PC-3 (cell line): ENCODE data around the gene WNK1. TPM values are rescaled to one million over a fixed set of nuclear protein-coding genes. Genes with fewer than 3 reads are reported as not detected.

Experiments used
- ATAC-seq: fragments of 200-7000 bp; cut with Tn5 transposase; 2 replicates; pipeline ENCODE4 v1.9.1; 2020; ENCODE audit warnings: mild to moderate bottlenecking, moderate library complexity
- BruUV-seq: library from RNA; stranded (reverse); fragments of 400-500 nt; replicated peaks from 2 replicates; lab custom pipeline; 2021; lab: Mats Ljungman, UMichigan
- CTCF ChIA-PET: fragments of 300-600 bp; sonication (Branson Sonifier 250); formaldehyde crosslinking; loops from one replicate; lab custom pipeline; 2022; ENCODE audit warnings: antibody characterized with exemption; lab: Charles Lee
- POLR2A ChIA-PET: fragments of 300-600 bp; sonication (Branson Sonifier 250); formaldehyde crosslinking; loops from one replicate; lab custom pipeline; 2022; ENCODE audit warnings: antibody characterized with exemption; ENCODE audit not compliant: unreplicated experiment; lab: Charles Lee
- DNase-seq: peaks from one replicate; pipeline ENCODE4 v3.0.0-alpha.2; 2015
- H2AFZ ChIP-seq: fragments of 300-600 bp; sonication (generic); 2 replicates; pipeline ENCODE4 v1.6.0; 2016; ENCODE audit warnings: antibody characterized with exemption, low read length
- H3F3A ChIP-seq: fragments of 300-600 bp; sonication (generic); one replicate; pipeline ENCODE4 v1.6.0; 2017; ENCODE audit warnings: antibody characterized with exemption, low read length, control low read depth, mild to moderate bottlenecking; ENCODE audit not compliant: unreplicated experiment
- H3K27ac ChIP-seq: fragments of 300-600 bp; sonication (generic); 2 replicates; pipeline ENCODE4 v1.5.1; 2016; ENCODE audit warnings: mild to moderate bottlenecking, low read length
- H3K27me3 ChIP-seq: fragments of 300-600 bp; sonication (generic); 2 replicates; pipeline ENCODE4 v1.6.1; 2016; ENCODE audit warnings: low read length, mixed read lengths
- H3K36me3 ChIP-seq: fragments of 300-600 bp; sonication (generic); 2 replicates; pipeline ENCODE4 v1.6.1; 2016; ENCODE audit warnings: low read depth, mixed run types, low read length, mixed read lengths
- H3K4me1 ChIP-seq: fragments of 300-600 bp; sonication (generic); 2 replicates; pipeline ENCODE4 v1.5.1; 2016; ENCODE audit warnings: low read length; ENCODE audit not compliant: insufficient read depth
- H3K4me2 ChIP-seq: fragments of 300-600 bp; sonication (generic); 2 replicates; pipeline ENCODE4 v1.6.0; 2016; ENCODE audit warnings: low read length
- H3K4me3 ChIP-seq: fragments of 300-600 bp; sonication (generic); 2 replicates; pipeline ENCODE4 v1.5.1; 2016; ENCODE audit warnings: mild to moderate bottlenecking, low read length, mixed read lengths
- H3K79me2 ChIP-seq: fragments of 300-600 bp; sonication (generic); 2 replicates; pipeline ENCODE4 v1.6.1; 2017; ENCODE audit warnings: low read length, mixed read lengths
- H3K9ac ChIP-seq: fragments of 300-600 bp; sonication (generic); 2 replicates; pipeline ENCODE4 v1.6.0; 2016; ENCODE audit warnings: mild to moderate bottlenecking, low read length
- H3K9me2 ChIP-seq: fragments of 300-600 bp; sonication (generic); replicated peaks from 2 replicates; pipeline ENCODE4 v1.6.1; 2016; ENCODE audit warnings: mixed run types, low read length, mixed read lengths
- H3K9me3 ChIP-seq: fragments of 300-600 bp; sonication (generic); 2 replicates; pipeline ENCODE4 v1.6.1; 2016; ENCODE audit warnings: low read length, mixed read lengths
- H4K20me1 ChIP-seq: fragments of 300-600 bp; sonication (generic); 2 replicates; pipeline ENCODE4 v1.6.1; 2016; ENCODE audit warnings: low read length, mixed read lengths
- EZH2 ChIP-seq: fragments of 300-600 bp; sonication (generic); IDR thresholded peaks from one replicate; pipeline ENCODE4 v1.6.1; 2017; ENCODE audit warnings: antibody characterized with exemption, mild to moderate bottlenecking, low read length; ENCODE audit not compliant: unreplicated experiment
- EZH2phosphoT487 ChIP-seq: fragments of 300-600 bp; sonication (generic); IDR thresholded peaks from 2 replicates; pipeline ENCODE4 v1.6.1; 2018; ENCODE audit warnings: mild to moderate bottlenecking, antibody characterized with exemption, low read length, borderline replicate concordance
- intact Hi-C: fragments of 100-400 bp; cut with micrococcal nuclease; formaldehyde crosslinking; loops from 2 replicates; pipeline ENCODE4 v1.9.0; 2023
- total RNA-seq: library from RNA; depleted of rRNA; stranded (reverse); fragments of >200 nt; gene quantifications from 2 replicates; pipeline ENCODE4 v1.2.3, GENCODE V29; 2014
- TF ChIP-seq, protein P1 (sequence below): fragments of 300-600 bp; sonication (generic); conservative IDR thresholded peaks from 2 replicates; pipeline ENCODE4 v1.5.1; 2017; ENCODE audit warnings: antibody characterized with exemption, low read depth, mild to moderate bottlenecking, low read length

WNK1 gene
- total RNA-seq, 1 experiment from 2014 or later: 44.5 TPM

DNA sequence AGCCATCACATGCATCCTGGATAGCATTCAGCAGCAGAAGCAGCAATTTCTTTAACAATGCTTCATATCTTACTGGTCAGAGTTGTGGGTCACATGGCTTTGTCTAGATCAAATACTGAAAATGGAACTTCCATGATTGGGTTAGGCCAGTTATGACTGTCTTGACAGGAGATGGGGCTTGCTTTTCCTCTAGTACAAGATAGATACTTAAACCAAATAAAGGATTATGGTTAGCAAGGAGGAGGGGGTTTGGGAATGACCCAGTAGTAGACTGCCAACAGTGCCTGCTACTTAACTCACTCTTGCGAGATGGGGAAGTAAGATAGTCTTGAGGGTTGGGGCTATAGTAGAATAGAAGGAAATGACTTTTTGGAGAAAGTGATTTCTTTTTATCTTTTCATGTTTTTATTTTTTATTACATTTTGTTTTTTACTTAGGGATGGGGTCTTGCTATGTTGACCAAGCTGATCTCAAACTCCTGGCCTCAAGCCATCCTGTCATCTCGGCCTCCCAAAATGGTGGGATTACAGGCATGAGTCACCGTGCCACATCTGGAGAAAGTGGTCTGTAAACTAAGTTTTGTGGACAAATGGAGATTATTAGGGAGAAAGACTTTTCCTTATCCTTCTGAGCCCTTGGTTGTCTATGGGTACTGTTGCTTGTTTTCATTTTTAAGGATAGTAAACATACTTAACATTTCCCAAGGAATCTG lies 37.6 kb downstream of the WNK1 start:
- H3K79me2 ChIP-seq: peaks cover 97% of the 10 kb centered on the region
- no peaks in the 10 kb centered on the region for H3F3A ChIP-seq
- no peaks in the 10 kb centered on the region for H3K27me3 ChIP-seq
- H3K9ac ChIP-seq: no peak overlapping the region
- no peaks in the 10 kb centered on the region for H3K36me3 ChIP-seq
- no peak overlapping the region for H3K4me3 ChIP-seq
- DNase-seq (no peak), ATAC-seq (no peak)
- H3K9me3 ChIP-seq: no peaks in the 10 kb centered on the region
- ChIA-PET POLR2A (no interaction called here), CTCF (no interaction called here)
- intact Hi-C loops: loop anchor here (5.0 kb wide), 1 partner anchor 33 kb away; no protein-coding TSS in a partner anchor
- no peak overlapping the region for H3K4me2 ChIP-seq
- H3K27ac ChIP-seq: no peak overlapping the region
- no TSS peak for BruUV-seq
- peaks cover 13% of the 10 kb centered on the region for H3K4me1 ChIP-seq
- no peak overlapping the region for H2AFZ ChIP-seq
- no peaks in the 10 kb centered on the region for H3K9me2 ChIP-seq
- TF ChIP-seq EZH2 (no peak), EZH2phosphoT487 (no peak)
- TF ChIP-seq, protein P1, sequence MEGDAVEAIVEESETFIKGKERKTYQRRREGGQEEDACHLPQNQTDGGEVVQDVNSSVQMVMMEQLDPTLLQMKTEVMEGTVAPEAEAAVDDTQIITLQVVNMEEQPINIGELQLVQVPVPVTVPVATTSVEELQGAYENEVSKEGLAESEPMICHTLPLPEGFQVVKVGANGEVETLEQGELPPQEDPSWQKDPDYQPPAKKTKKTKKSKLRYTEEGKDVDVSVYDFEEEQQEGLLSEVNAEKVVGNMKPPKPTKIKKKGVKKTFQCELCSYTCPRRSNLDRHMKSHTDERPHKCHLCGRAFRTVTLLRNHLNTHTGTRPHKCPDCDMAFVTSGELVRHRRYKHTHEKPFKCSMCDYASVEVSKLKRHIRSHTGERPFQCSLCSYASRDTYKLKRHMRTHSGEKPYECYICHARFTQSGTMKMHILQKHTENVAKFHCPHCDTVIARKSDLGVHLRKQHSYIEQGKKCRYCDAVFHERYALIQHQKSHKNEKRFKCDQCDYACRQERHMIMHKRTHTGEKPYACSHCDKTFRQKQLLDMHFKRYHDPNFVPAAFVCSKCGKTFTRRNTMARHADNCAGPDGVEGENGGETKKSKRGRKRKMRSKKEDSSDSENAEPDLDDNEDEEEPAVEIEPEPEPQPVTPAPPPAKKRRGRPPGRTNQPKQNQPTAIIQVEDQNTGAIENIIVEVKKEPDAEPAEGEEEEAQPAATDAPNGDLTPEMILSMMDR: no peak
- peaks cover 23% of the 10 kb centered on the region for H4K20me1 ChIP-seq

DNA sequence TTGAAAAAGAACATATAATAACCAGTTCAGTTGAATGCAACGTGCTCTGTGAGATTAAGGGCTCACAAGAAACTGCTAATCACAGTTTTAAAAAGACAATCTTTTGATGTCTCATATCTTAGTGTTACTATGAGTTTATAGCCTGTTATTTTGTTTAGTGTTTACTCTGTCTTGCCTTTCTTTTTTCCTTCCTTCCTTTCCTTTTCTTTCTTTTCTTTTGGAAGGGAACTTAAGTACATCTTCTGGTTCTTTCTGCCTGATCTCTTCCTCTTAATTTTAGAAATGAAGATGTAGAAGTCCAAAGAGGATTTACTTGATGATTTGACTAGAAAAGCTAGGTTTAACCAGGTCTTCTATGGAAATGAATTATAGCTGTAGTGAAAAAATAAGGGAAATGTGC lies 38.2 kb downstream of the WNK1 start:
- Histone ChIP-seq H3K9me3 (no peaks in the 10 kb centered on the region), H3K4me3 (no peak overlapping the region), H3K4me2 (no peak overlapping the region), H3K9me2 (no peaks in the 10 kb centered on the region), H3K9ac (no peak overlapping the region), H3K4me1 (peaks cover 13% of the 10 kb centered on the region), H3K27ac (no peak overlapping the region), H3K79me2 (peaks cover 99% of the 10 kb centered on the region), H2AFZ (no peak overlapping the region), H3K36me3 (no peaks in the 10 kb centered on the region), H4K20me1 (peaks cover 23% of the 10 kb centered on the region), H3F3A (no peaks in the 10 kb centered on the region), H3K27me3 (no peaks in the 10 kb centered on the region)
- DNase-seq: no peak
- ChIA-PET CTCF (no interaction called here), POLR2A (interaction anchor here (0.6 kb wide), 1 partner anchor 162 kb away, joined by 3 read pairs; no protein-coding TSS in a partner anchor)
- no peak for ATAC-seq
- intact Hi-C loops: loop anchor here (5.0 kb wide), 1 partner anchor 33 kb away; no protein-coding TSS in a partner anchor
- TF ChIP-seq, protein P1: no peak
- no peak for TF ChIP-seq EZH2
- TF ChIP-seq EZH2phosphoT487: no peak
- no TSS peak for BruUV-seq

DNA sequence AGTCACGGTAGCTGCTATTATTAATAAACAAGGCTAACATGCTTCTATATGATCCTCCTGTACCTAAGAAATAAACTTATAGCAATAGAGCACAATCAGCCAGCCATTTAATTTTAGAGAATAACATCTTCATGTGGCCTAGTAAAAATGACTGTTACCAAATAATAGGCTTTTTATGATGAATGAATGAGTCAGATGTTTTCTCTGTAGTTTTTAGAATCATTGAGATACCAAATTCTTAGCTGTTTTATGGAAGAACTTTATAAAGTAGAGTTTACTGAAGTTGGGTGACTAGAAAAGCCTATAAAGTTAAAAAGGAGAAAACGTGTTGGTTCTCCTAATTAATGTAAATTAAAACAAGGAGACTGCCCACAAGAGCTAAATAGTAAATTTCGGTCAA lies 40.7 kb downstream of the WNK1 start:
- ATAC-seq (peak; percentile 66), DNase-seq (peak; percentile 41)
- H4K20me1 ChIP-seq: peaks cover 15% of the 10 kb centered on the region
- no peaks in the 10 kb centered on the region for H3K9me2 ChIP-seq
- H3K9ac ChIP-seq: no peak overlapping the region
- H3K4me2 ChIP-seq: no peak overlapping the region
- H3K79me2 ChIP-seq: peaks cover 99% of the 10 kb centered on the region
- H3K36me3 ChIP-seq: no peaks in the 10 kb centered on the region
- no TSS peak for BruUV-seq
- no peak overlapping the region for H2AFZ ChIP-seq
- H3K9me3 ChIP-seq: no peaks in the 10 kb centered on the region
- no peak for TF ChIP-seq EZH2phosphoT487
- TF ChIP-seq, protein P1: no peak
- no peak for TF ChIP-seq EZH2
- H3K4me3 ChIP-seq: no peak overlapping the region
- intact Hi-C loops: loop anchor here (5.0 kb wide), 1 partner anchor 36 kb away; no protein-coding TSS in a partner anchor
- H3K27ac ChIP-seq: peak overlapping the region; percentile 28; the same call in 1 of the 2 replicates
- no peaks in the 10 kb centered on the region for H3K27me3 ChIP-seq
- no peaks in the 10 kb centered on the region for H3F3A ChIP-seq
- CTCF ChIA-PET: no interaction called here
- peaks cover 23% of the 10 kb centered on the region for H3K4me1 ChIP-seq
- POLR2A ChIA-PET: interaction anchor here (0.6 kb wide), 1 partner anchor 121 kb away, joined by 3 read pairs; no protein-coding TSS in a partner anchor
